ENCODE measurements around the gene SETD1A. TPM values are rescaled to one million over a fixed set of nuclear protein-coding genes. Genes with fewer than 3 reads are reported as not detected.
A peak's percentile ranks its signal among the peaks of the same experiment; 100 is the strongest.

SETD1A gene
- total and polyA plus RNA-seq, 8 donors, result 4.4 to 22.2 (median 8.7) TPM

- H3K36me3 ChIP-seq, result no peaks in the 10 kb centered on the region
- no peak overlapping the region for H3K27ac ChIP-seq
- no peak for TF ChIP-seq POLR2A (IDR thresholded peaks at IDR 0.05)
- TF ChIP-seq EP300 (IDR thresholded peaks at IDR 0.05), result no peak
- no peak for TF ChIP-seq POLR2AphosphoS5 (IDR thresholded peaks at IDR 0.05)
- no peak for TF ChIP-seq CTCF (IDR thresholded peaks at IDR 0.05)
- intact Hi-C loops (cut with DNase I; ENCODE audit: low total_unique reads), result loop anchor here (5.0 kb wide), 1 partner anchor 66 kb away; no protein-coding TSS in a partner anchor
- H3K4me3 ChIP-seq, result no peak overlapping the region
- no peaks in the 10 kb centered on the region for H3K9me3 ChIP-seq
- H3K27me3 ChIP-seq, result no peaks in the 10 kb centered on the region
- H3K4me1 ChIP-seq, result peaks cover 7 to 11% (median 10%) of the 10 kb centered on the region in 4 donors
- WGBS, 5 donors, result 78 to 100% (median 93%) methylated on average over 1 of the region's 1 CpG
- no peak for DNase-seq
Observed at GRCh38 chr16:30918614-30919013, 38.9 kb upstream of the SETD1A start.

- Histone ChIP-seq H3K36me3 (peaks cover 0 to 5% (median 5%) of the 10 kb centered on the region in 4 donors), H3K27me3 (no peaks in the 10 kb centered on the region), H3K9me3 (no peaks in the 10 kb centered on the region), H3K4me1 (peaks cover 18 to 34% (median 29%) of the 10 kb centered on the region in 4 donors), H3K4me3 (no peak overlapping the region), H3K27ac (peak overlapping the region in 1 of 5 donors; percentile 94)
- 57 to 77% (median 72%) methylated on average over 2 of the region's 2 CpGs for WGBS, 5 donors
- intact Hi-C loops (cut with DNase I; ENCODE audit: low total_unique reads), result no loop called here
- DNase-seq, result no peak
- TF ChIP-seq POLR2AphosphoS5 (IDR thresholded peaks at IDR 0.05), result no peak
- TF ChIP-seq CTCF (IDR thresholded peaks at IDR 0.05), result no peak
- no peak for TF ChIP-seq EP300 (IDR thresholded peaks at IDR 0.05)
- no peak for TF ChIP-seq POLR2A (IDR thresholded peaks at IDR 0.05)
Observed at GRCh38 chr16:30920891-30921290, 36.7 kb upstream of the SETD1A start.

- peak overlapping the region; percentile 87 to 94 (median 91) for H3K27ac ChIP-seq
- DNase-seq, result no peak
- no peak for TF ChIP-seq POLR2A (IDR thresholded peaks at IDR 0.05)
- no peak for TF ChIP-seq CTCF (IDR thresholded peaks at IDR 0.05)
- no peak for TF ChIP-seq POLR2AphosphoS5 (IDR thresholded peaks at IDR 0.05)
- TF ChIP-seq EP300 (IDR thresholded peaks at IDR 0.05), result no peak
- H3K36me3 ChIP-seq, result peaks cover 0 to 10% (median 10%) of the 10 kb centered on the region in 4 donors
- no peaks in the 10 kb centered on the region for H3K9me3 ChIP-seq
- 21 to 25% (median 24%) methylated on average over 6 of the region's 6 CpGs for WGBS, 5 donors
- intact Hi-C loops (cut with DNase I; ENCODE audit: low total_unique reads), result no loop called here
- peak overlapping the region; percentile 63 to 85 (median 74) for H3K4me3 ChIP-seq
- no peaks in the 10 kb centered on the region for H3K27me3 ChIP-seq
- peaks cover 18 to 39% (median 29%) of the 10 kb centered on the region in 4 donors for H3K4me1 ChIP-seq
Observed at GRCh38 chr16:30921459-30921747, 36.2 kb upstream of the SETD1A start.

- H3K27me3 ChIP-seq, result no peaks in the 10 kb centered on the region
- H3K9me3 ChIP-seq, result no peaks in the 10 kb centered on the region
- peak; percentile 90 to 98 for DNase-seq
- 0 to 1% (median 0%) methylated on average over 37 of the region's 37 CpGs for WGBS, 5 donors
- peak overlapping the region; percentile 87 to 94 (median 91) for H3K27ac ChIP-seq
- H3K4me3 ChIP-seq, result peak overlapping the region; percentile 63 to 85 (median 74)
- TF ChIP-seq EP300 (IDR thresholded peaks at IDR 0.05) (no peak), POLR2AphosphoS5 (IDR thresholded peaks at IDR 0.05) (peak in 1 of 3 donors; percentile 49), CTCF (IDR thresholded peaks at IDR 0.05) (peak in 5 of 7 experiments; percentile 85 to 91 (median 86)), POLR2A (IDR thresholded peaks at IDR 0.05) (no peak)
- peaks cover 18 to 39% (median 30%) of the 10 kb centered on the region in 4 donors for H3K4me1 ChIP-seq
- peaks cover 0 to 15% (median 14%) of the 10 kb centered on the region in 4 donors for H3K36me3 ChIP-seq
- intact Hi-C loops (cut with DNase I; ENCODE audit: low total_unique reads), result no loop called here
Observed at GRCh38 chr16:30921748-30922419, 35.7 kb upstream of the SETD1A start.
